ENCODE results near the gene NRXN3.

NRXN3 gene

GRCh38 chr14:79693935-79694334 lies 1523.8 kb downstream of the NRXN3 start:
- DNase-seq (ENCODE audit: extremely low read depth, insufficient read length): no peak
- Histone ChIP-seq H3K36me3 (ENCODE audit: control insufficient read depth, insufficient read depth, low read length) (no peaks in the 10 kb centered on the region), H3K4me3 (replicated peaks; ENCODE audit: low read depth, low read length) (no peak overlapping the region), H3K27me3 (replicated peaks; ENCODE audit: control insufficient read depth, insufficient read depth, low read length) (no peaks in the 10 kb centered on the region)
- TF ChIP-seq CTCF (IDR thresholded peaks at IDR 0.05; ENCODE audit: insufficient read depth, low read length, poor library complexity, severe bottlenecking): no peak

GRCh38 chr14:79695307-79695706 lies 1525.1 kb downstream of the NRXN3 start:
- Histone ChIP-seq H3K4me3 (replicated peaks; ENCODE audit: low read depth, low read length) (no peak overlapping the region), H3K36me3 (ENCODE audit: control insufficient read depth, insufficient read depth, low read length) (no peaks in the 10 kb centered on the region), H3K27me3 (replicated peaks; ENCODE audit: control insufficient read depth, insufficient read depth, low read length) (no peaks in the 10 kb centered on the region)
- TF ChIP-seq CTCF (IDR thresholded peaks at IDR 0.05; ENCODE audit: insufficient read depth, low read length, poor library complexity, severe bottlenecking): no peak
- no peak for DNase-seq (ENCODE audit: extremely low read depth, insufficient read length)

- DNase-seq (ENCODE audit: extremely low read depth, insufficient read length): no peak
- Histone ChIP-seq H3K27me3 (replicated peaks; ENCODE audit: control insufficient read depth, insufficient read depth, low read length) (no peaks in the 10 kb centered on the region), H3K4me3 (replicated peaks; ENCODE audit: low read depth, low read length) (no peak overlapping the region), H3K36me3 (ENCODE audit: control insufficient read depth, insufficient read depth, low read length) (no peaks in the 10 kb centered on the region)
- TF ChIP-seq CTCF (IDR thresholded peaks at IDR 0.05; ENCODE audit: insufficient read depth, low read length, poor library complexity, severe bottlenecking): no peak
Measured at GRCh38 chr14:79698298-79698711, 1528.1 kb downstream of the NRXN3 start.

- no peaks in the 10 kb centered on the region for H3K27me3 ChIP-seq (replicated peaks; ENCODE audit: control insufficient read depth, insufficient read depth, low read length)
- no peaks in the 10 kb centered on the region for H3K36me3 ChIP-seq (ENCODE audit: control insufficient read depth, insufficient read depth, low read length)
- no peak for TF ChIP-seq CTCF (IDR thresholded peaks at IDR 0.05; ENCODE audit: insufficient read depth, low read length, poor library complexity, severe bottlenecking)
- H3K4me3 ChIP-seq (replicated peaks; ENCODE audit: low read depth, low read length): no peak overlapping the region
- DNase-seq (ENCODE audit: extremely low read depth, insufficient read length): no peak
Measured at GRCh38 chr14:79699206-79699605, 1529.0 kb downstream of the NRXN3 start.

GRCh38 chr14:79701371-79701770 lies 1531.2 kb downstream of the NRXN3 start:
- Histone ChIP-seq H3K36me3 (ENCODE audit: control insufficient read depth, insufficient read depth, low read length) (no peaks in the 10 kb centered on the region), H3K27me3 (replicated peaks; ENCODE audit: control insufficient read depth, insufficient read depth, low read length) (no peaks in the 10 kb centered on the region), H3K4me3 (replicated peaks; ENCODE audit: low read depth, low read length) (no peak overlapping the region)
- DNase-seq (ENCODE audit: extremely low read depth, insufficient read length): no peak
- TF ChIP-seq CTCF (IDR thresholded peaks at IDR 0.05; ENCODE audit: insufficient read depth, low read length, poor library complexity, severe bottlenecking): no peak

- Histone ChIP-seq H3K27me3 (replicated peaks; ENCODE audit: control insufficient read depth, insufficient read depth, low read length) (no peaks in the 10 kb centered on the region), H3K36me3 (ENCODE audit: control insufficient read depth, insufficient read depth, low read length) (no peaks in the 10 kb centered on the region), H3K4me3 (replicated peaks; ENCODE audit: low read depth, low read length) (no peak overlapping the region)
- TF ChIP-seq CTCF (IDR thresholded peaks at IDR 0.05; ENCODE audit: insufficient read depth, low read length, poor library complexity, severe bottlenecking): no peak
- no peak for DNase-seq (ENCODE audit: extremely low read depth, insufficient read length)
Measured at GRCh38 chr14:79702197-79702596, 1532.0 kb downstream of the NRXN3 start.

Data from GM06990 (cell line).